GM18520 (cell line): ENCODE results near the gene SCGB1A1.
A peak's percentile ranks its signal among the peaks of the same experiment; 100 is the strongest.

Experiments used
- ATAC-seq: cut with Tn5 transposase; IDR thresholded peaks from one replicate; pipeline ENCODE4 v1.9.1; 2021; ENCODE audit not compliant: unreplicated experiment

The SCGB1A1 gene

GRCh38 chr11:62420882-62421281 lies 2.0 kb downstream of the SCGB1A1 start:
- no peak for ATAC-seq

GRCh38 chr11:62421996-62422395 lies 3.2 kb downstream of the SCGB1A1 start:
- no peak for ATAC-seq

- ATAC-seq: no peak
Observed at GRCh38 chr11:62423012-62423411, 4.2 kb downstream of the SCGB1A1 start.

- peak; percentile 43 for ATAC-seq
Observed at GRCh38 chr11:62427630-62428233, 8.9 kb downstream of the SCGB1A1 start.

GRCh38 chr11:62428871-62429560 lies 10.2 kb downstream of the SCGB1A1 start:
- no peak for ATAC-seq

- ATAC-seq: no peak
Observed at GRCh38 chr11:62430425-62430824, 11.6 kb downstream of the SCGB1A1 start.

GRCh38 chr11:62431171-62431901 lies 12.5 kb downstream of the SCGB1A1 start:
- ATAC-seq: no peak

- ATAC-seq: no peak
Observed at GRCh38 chr11:62432695-62433094, 13.9 kb downstream of the SCGB1A1 start.

GRCh38 chr11:62433141-62433903 lies 14.5 kb downstream of the SCGB1A1 start:
- ATAC-seq: no peak

- ATAC-seq: no peak
Observed at GRCh38 chr11:62433904-62434276, 15.1 kb downstream of the SCGB1A1 start.

- ATAC-seq: no peak
Observed at GRCh38 chr11:62435846-62436660, 17.2 kb downstream of the SCGB1A1 start.

- ATAC-seq: no peak
Observed at GRCh38 chr11:62437616-62438015, 18.8 kb downstream of the SCGB1A1 start.

- ATAC-seq: no peak
Observed at GRCh38 chr11:62438641-62439040, 19.8 kb downstream of the SCGB1A1 start.

GRCh38 chr11:62439785-62440602 lies 21.2 kb downstream of the SCGB1A1 start:
- no peak for ATAC-seq

- ATAC-seq: no peak
Observed at GRCh38 chr11:62443390-62444235, 24.8 kb downstream of the SCGB1A1 start.

GRCh38 chr11:62444236-62444833 lies 25.5 kb downstream of the SCGB1A1 start:
- ATAC-seq: no peak

GRCh38 chr11:62444835-62445234 lies 26.0 kb downstream of the SCGB1A1 start:
- no peak for ATAC-seq

- ATAC-seq: no peak
Observed at GRCh38 chr11:62445314-62445740, 26.5 kb downstream of the SCGB1A1 start.
